Stimulated activated effector memory CD8-positive, alpha-beta T cell treated with anti-CD3 and anti-CD28 coated beads, Interleukin-12 subunit alpha, Interleukin-12 subunit beta, amount 100 ng/mL, for 72 hours (primary cell): ENCODE results near the gene ZDHHC12.
A peak's percentile ranks its signal among the peaks of the same experiment; 100 is the strongest.

Source experiments
- ATAC-seq: fragments of 150-1000 bp; cut with Tn5 transposase; 2 replicates; pipeline ENCODE4 v1.10.0; 2021
- DNase-seq, 2 donors: peaks; one replicate each; pipeline ENCODE4 v3.0.0; 2021 to 2022; ENCODE audit warnings: low spot score in 2 of 2
- H3K27ac Mint-ChIP-seq: one replicate; pipeline ENCODE4 v1.8.0; 2022; ENCODE audit warnings: mild to moderate bottlenecking, mixed read lengths
- H3K36me3 Mint-ChIP-seq: one replicate; pipeline ENCODE4 v1.8.0; 2022; ENCODE audit warnings: mild to moderate bottlenecking, mixed read lengths
- H3K4me1 Mint-ChIP-seq: one replicate; pipeline ENCODE4 v1.8.0; 2022; ENCODE audit warnings: mixed read lengths
- H3K4me3 Mint-ChIP-seq: one replicate; pipeline ENCODE4 v1.8.0; 2022; ENCODE audit warnings: mild to moderate bottlenecking, mixed read lengths
- H3K9me3 Mint-ChIP-seq: one replicate; pipeline ENCODE4 v1.8.0; 2022; ENCODE audit warnings: mixed read lengths

Gene ZDHHC12

DNA sequence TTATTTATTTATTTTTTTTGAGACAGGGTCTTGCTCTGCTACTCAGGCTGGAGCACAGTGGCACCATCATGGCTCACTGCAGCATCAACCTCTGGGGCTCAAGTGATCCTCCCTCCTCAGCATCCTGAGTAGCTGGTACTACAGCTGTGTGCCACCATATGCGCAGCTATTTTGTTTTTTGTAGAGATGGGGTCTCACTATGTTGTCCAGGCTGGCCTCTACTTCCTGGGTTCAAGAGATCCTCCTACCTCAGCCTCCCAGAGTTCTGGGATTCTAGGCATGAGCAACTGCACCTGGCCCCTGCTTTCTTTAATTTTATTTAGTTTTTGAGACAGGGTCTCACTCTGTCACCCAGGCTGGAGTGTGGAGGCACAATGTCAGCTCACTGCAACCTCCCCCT, 19.5 kb upstream of the ZDHHC12 start:
- H3K9me3 Mint-ChIP-seq: no peaks in the 10 kb centered on the region
- H3K4me3 Mint-ChIP-seq: no peak overlapping the region
- DNase-seq: no peak
- H3K4me1 Mint-ChIP-seq: no peaks in the 10 kb centered on the region
- H3K27ac Mint-ChIP-seq: no peak overlapping the region
- H3K36me3 Mint-ChIP-seq: peaks cover 34% of the 10 kb centered on the region
- no peak for ATAC-seq

- H3K27ac Mint-ChIP-seq: no peak overlapping the region
- no peak for ATAC-seq
- H3K4me1 Mint-ChIP-seq: no peaks in the 10 kb centered on the region
- no peak for DNase-seq
- H3K4me3 Mint-ChIP-seq: no peak overlapping the region
- no peaks in the 10 kb centered on the region for H3K9me3 Mint-ChIP-seq
- peaks cover 38% of the 10 kb centered on the region for H3K36me3 Mint-ChIP-seq
Observed at GRCh38 chr9:128742401-128742800, 18.5 kb upstream of the ZDHHC12 start.

DNA sequence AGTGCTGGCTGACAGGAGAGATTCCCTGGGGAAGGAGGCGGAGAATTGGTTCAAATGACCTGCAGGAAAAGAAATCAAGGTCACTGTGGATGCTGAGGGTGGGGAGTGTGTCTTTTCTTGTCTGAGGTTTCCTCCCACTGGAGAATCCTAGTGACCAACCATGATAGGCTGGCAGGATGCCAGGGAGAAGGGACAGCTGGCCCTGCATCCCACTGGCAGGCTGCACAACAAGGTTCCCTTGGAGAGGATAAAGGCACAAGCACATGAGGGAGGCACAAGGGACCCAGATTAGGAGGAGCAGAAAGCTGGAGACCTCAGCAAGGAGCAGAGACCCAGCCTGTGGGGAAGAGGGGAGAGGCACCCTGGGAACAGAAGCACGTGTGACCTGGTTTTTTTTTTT, 11.4 kb upstream of the ZDHHC12 start:
- Mint-ChIP-seq H3K4me1 (peaks cover 7% of the 10 kb centered on the region), H3K36me3 (peaks cover 69% of the 10 kb centered on the region), H3K9me3 (no peaks in the 10 kb centered on the region), H3K27ac (peak overlapping the region; percentile 18), H3K4me3 (no peak overlapping the region)
- no peak for DNase-seq
- ATAC-seq: no peak

GRCh38 chr9:128733256-128733655, 9.3 kb upstream of the ZDHHC12 start:
- no peak overlapping the region for H3K27ac Mint-ChIP-seq
- DNase-seq: no peak
- ATAC-seq: no peak
- H3K36me3 Mint-ChIP-seq: peaks cover 50% of the 10 kb centered on the region
- peaks cover 7% of the 10 kb centered on the region for H3K4me1 Mint-ChIP-seq
- H3K9me3 Mint-ChIP-seq: no peaks in the 10 kb centered on the region
- no peak overlapping the region for H3K4me3 Mint-ChIP-seq

- no peak for ATAC-seq
- Mint-ChIP-seq H3K27ac (no peak overlapping the region), H3K4me3 (no peak overlapping the region), H3K36me3 (peaks cover 44% of the 10 kb centered on the region), H3K4me1 (peaks cover 7% of the 10 kb centered on the region), H3K9me3 (no peaks in the 10 kb centered on the region)
- no peak for DNase-seq
Observed at GRCh38 chr9:128732576-128732975, 8.6 kb upstream of the ZDHHC12 start.

- Mint-ChIP-seq H3K36me3 (peaks cover 36% of the 10 kb centered on the region), H3K9me3 (no peaks in the 10 kb centered on the region), H3K27ac (no peak overlapping the region), H3K4me1 (peaks cover 7% of the 10 kb centered on the region), H3K4me3 (no peak overlapping the region)
- ATAC-seq (no peak), DNase-seq (no peak)
Observed at GRCh38 chr9:128731691-128732090, 7.8 kb upstream of the ZDHHC12 start.

GRCh38 chr9:128731093-128731492, 7.2 kb upstream of the ZDHHC12 start:
- ATAC-seq (no peak), DNase-seq (no peak)
- Mint-ChIP-seq H3K27ac (no peak overlapping the region), H3K4me1 (peaks cover 8% of the 10 kb centered on the region), H3K9me3 (no peaks in the 10 kb centered on the region), H3K36me3 (peaks cover 36% of the 10 kb centered on the region), H3K4me3 (no peak overlapping the region)

DNA sequence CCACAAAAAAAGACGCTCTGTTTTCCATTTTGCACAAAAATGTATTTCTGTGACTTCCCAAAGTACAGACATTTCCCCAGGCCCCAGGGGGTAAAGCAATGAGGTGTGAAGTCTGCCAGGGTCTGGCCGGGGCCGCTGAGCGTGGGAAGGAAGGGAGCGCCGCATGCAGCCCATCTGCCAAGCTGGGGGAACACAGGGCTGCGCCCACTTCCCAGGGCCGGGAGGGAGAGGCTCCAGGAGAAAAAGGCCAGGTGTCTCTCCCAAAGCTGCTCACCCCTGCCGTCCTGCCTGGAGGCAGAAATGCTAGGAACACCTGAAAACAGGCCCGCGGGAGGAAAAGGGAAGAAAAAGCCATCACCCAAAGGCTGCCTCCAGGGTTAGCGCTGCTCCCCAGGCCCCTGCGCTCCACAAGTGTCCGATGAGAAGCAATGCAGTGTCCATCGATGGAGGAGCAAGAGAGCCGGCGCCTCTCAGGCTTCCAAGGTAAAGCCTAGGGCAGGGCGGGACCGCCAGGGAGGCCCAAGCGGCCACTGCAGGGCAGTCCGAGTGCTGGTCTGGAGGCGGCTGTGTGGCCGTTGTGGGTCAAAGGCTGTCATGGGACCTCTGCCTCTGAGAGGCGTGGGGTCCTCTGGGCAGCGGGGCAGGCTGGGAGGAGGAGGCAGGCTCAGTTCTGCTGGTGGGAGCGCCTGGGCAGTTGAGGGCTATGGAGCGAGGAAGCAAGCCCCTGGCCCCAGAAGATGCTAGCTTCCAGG, 6.0 kb upstream of the ZDHHC12 start:
- no peak overlapping the region for H3K4me3 Mint-ChIP-seq
- no peaks in the 10 kb centered on the region for H3K9me3 Mint-ChIP-seq
- H3K36me3 Mint-ChIP-seq: peaks cover 29% of the 10 kb centered on the region
- ATAC-seq: no peak
- no peak for DNase-seq
- H3K27ac Mint-ChIP-seq: peak overlapping the region; percentile 37
- H3K4me1 Mint-ChIP-seq: peaks cover 10% of the 10 kb centered on the region

DNA sequence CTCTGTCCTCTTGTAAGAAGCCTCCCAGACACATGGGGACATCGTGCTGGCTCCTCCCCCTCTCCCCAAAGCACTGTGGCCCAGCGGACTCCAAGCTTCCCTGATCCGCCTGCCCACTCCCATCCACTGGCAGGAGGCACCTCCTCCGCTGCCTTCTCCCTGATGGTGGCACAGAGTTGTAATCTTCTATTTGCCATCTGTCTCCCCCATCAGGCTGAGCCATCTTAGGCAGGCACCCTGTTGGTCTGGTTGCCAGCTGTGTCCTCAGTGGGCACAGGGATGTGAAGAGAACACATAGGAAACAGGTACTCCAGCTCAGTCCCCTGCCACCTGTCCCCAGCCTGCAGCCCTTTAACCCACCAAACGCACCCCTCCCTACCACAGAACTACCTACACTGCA, 5.4 kb upstream of the ZDHHC12 start:
- ATAC-seq: no peak
- Mint-ChIP-seq H3K4me1 (peaks cover 16% of the 10 kb centered on the region), H3K4me3 (no peak overlapping the region), H3K9me3 (no peaks in the 10 kb centered on the region), H3K36me3 (peaks cover 29% of the 10 kb centered on the region), H3K27ac (peak overlapping the region; percentile 37)
- DNase-seq: no peak

DNA sequence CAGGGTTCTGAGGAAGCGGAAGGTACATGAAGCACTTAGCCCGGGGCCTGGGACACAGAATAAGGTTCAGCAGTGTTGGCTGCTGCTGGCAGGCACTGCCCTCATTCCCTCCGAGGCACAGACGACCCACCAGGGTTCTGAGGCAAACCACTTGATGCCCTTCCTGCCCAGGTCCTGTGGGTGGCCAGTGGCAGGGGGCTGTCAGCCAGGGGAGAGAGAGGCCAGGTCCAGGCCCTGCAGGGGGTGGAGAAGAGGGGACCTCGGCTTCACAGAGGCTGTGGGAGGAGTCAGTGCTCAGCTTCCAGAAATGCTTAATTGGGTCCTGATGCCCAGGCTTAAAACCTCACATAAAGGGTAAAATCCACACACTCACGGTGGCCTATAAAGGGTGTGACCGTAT, 4.4 kb upstream of the ZDHHC12 start:
- ATAC-seq (no peak), DNase-seq (no peak)
- H3K36me3 Mint-ChIP-seq: peaks cover 33% of the 10 kb centered on the region
- no peaks in the 10 kb centered on the region for H3K9me3 Mint-ChIP-seq
- peaks cover 21% of the 10 kb centered on the region for H3K4me1 Mint-ChIP-seq
- H3K4me3 Mint-ChIP-seq: no peak overlapping the region
- H3K27ac Mint-ChIP-seq: peak overlapping the region; percentile 43

GRCh38 chr9:128727640-128728248, 3.8 kb upstream of the ZDHHC12 start:
- no peak overlapping the region for H3K4me3 Mint-ChIP-seq
- no peaks in the 10 kb centered on the region for H3K9me3 Mint-ChIP-seq
- peaks cover 27% of the 10 kb centered on the region for H3K4me1 Mint-ChIP-seq
- DNase-seq (no peak), ATAC-seq (no peak)
- peak overlapping the region; percentile 43 for H3K27ac Mint-ChIP-seq
- peaks cover 29% of the 10 kb centered on the region for H3K36me3 Mint-ChIP-seq

- DNase-seq: peak; percentile 22 to 77
- peak; percentile 22 for ATAC-seq
- peak overlapping the region; percentile 91 for H3K4me3 Mint-ChIP-seq
- H3K36me3 Mint-ChIP-seq: peaks cover 34% of the 10 kb centered on the region
- H3K4me1 Mint-ChIP-seq: peaks cover 38% of the 10 kb centered on the region
- peak overlapping the region; percentile 89 for H3K27ac Mint-ChIP-seq
- H3K9me3 Mint-ChIP-seq: no peaks in the 10 kb centered on the region
Observed at GRCh38 chr9:128724744-128725211, 851 bp upstream of the ZDHHC12 start.

GRCh38 chr9:128723352-128723865, 518 bp downstream of the ZDHHC12 start:
- Mint-ChIP-seq H3K27ac (peak overlapping the region; percentile 89), H3K36me3 (peaks cover 39% of the 10 kb centered on the region), H3K4me3 (peak overlapping the region; percentile 91), H3K9me3 (no peaks in the 10 kb centered on the region), H3K4me1 (peaks cover 38% of the 10 kb centered on the region)
- ATAC-seq (no peak), DNase-seq (no peak)

- no peaks in the 10 kb centered on the region for H3K9me3 Mint-ChIP-seq
- H3K27ac Mint-ChIP-seq: peak overlapping the region; percentile 89
- H3K36me3 Mint-ChIP-seq: peaks cover 39% of the 10 kb centered on the region
- no peak for ATAC-seq
- H3K4me1 Mint-ChIP-seq: peaks cover 38% of the 10 kb centered on the region
- DNase-seq: no peak
- H3K4me3 Mint-ChIP-seq: peak overlapping the region; percentile 91
Observed at GRCh38 chr9:128722380-128723351, 1.3 kb downstream of the ZDHHC12 start.

DNA sequence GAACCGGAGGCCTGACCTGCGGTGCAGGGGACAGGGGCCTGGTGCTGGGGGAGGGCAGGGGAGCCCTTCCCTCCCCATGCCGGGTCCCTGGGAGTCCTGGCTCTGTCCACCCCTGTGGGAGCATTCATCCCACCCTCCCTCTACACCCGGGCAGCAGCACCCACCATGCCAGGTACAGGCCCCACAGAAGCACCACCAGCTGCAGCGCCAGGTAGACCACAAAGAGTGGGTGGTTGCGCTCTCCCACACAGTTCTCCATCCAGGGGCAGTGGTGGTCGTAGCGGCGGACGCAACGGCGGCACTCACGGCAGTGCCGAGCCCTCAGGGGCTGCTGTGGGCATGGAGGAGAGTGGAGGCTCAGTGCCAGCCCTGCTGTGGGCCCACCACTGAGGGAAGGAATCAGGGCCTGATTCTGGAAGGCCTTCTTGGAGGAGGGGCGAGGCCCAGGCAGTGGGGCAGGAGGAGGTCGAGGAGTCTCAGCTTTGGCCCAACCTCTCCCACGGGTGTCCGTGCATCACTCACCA, 2.4 kb downstream of the ZDHHC12 start:
- DNase-seq (no peak), ATAC-seq (no peak)
- peak overlapping the region; percentile 89 for H3K27ac Mint-ChIP-seq
- H3K36me3 Mint-ChIP-seq: peaks cover 39% of the 10 kb centered on the region
- H3K4me3 Mint-ChIP-seq: peak overlapping the region; percentile 91
- H3K4me1 Mint-ChIP-seq: peaks cover 38% of the 10 kb centered on the region
- no peaks in the 10 kb centered on the region for H3K9me3 Mint-ChIP-seq
